ENCODE results near the gene HIVEP3.

HIVEP3 gene

GRCh38 chr1:41894101-41894807 lies 24.5 kb downstream of the HIVEP3 start:
- no peak for DNase-seq (ENCODE audit: low read depth in 2 of 3, low spot score in 1 of 3)

- DNase-seq (ENCODE audit: low read depth in 2 of 3, low spot score in 1 of 3) = no peak
These were observed 26.4 kb downstream of the HIVEP3 start for GRCh38 chr1:41892301-41892781.

- DNase-seq (ENCODE audit: low read depth in 2 of 3, low spot score in 1 of 3) = peak in 1 of 3 donors; percentile 37
These were observed 27.4 kb downstream of the HIVEP3 start for GRCh38 chr1:41891199-41891896.

GRCh38 chr1:41890825-41891198 lies 27.9 kb downstream of the HIVEP3 start:
- DNase-seq (ENCODE audit: low read depth in 2 of 3, low spot score in 1 of 3) = no peak

- no peak for DNase-seq (ENCODE audit: low read depth in 2 of 3, low spot score in 1 of 3)
These were observed 29.0 kb downstream of the HIVEP3 start for GRCh38 chr1:41889506-41890414.

- DNase-seq (ENCODE audit: low read depth in 2 of 3, low spot score in 1 of 3) = no peak
These were observed 30.0 kb downstream of the HIVEP3 start for GRCh38 chr1:41888756-41889155.

GRCh38 chr1:41887365-41887764 lies 31.4 kb downstream of the HIVEP3 start:
- DNase-seq (ENCODE audit: low read depth in 2 of 3, low spot score in 1 of 3) = no peak

- no peak for DNase-seq (ENCODE audit: low read depth in 2 of 3, low spot score in 1 of 3)
These were observed 34.2 kb downstream of the HIVEP3 start for GRCh38 chr1:41884256-41885230.

GRCh38 chr1:41883507-41883906 lies 35.2 kb downstream of the HIVEP3 start:
- no peak for DNase-seq (ENCODE audit: low read depth in 2 of 3, low spot score in 1 of 3)

- no peak for DNase-seq (ENCODE audit: low read depth in 2 of 3, low spot score in 1 of 3)
These were observed 36.2 kb downstream of the HIVEP3 start for GRCh38 chr1:41882486-41882885.

- DNase-seq (ENCODE audit: low read depth in 2 of 3, low spot score in 1 of 3) = no peak
These were observed 36.6 kb downstream of the HIVEP3 start for GRCh38 chr1:41882068-41882477.

GRCh38 chr1:41880950-41881885 lies 37.5 kb downstream of the HIVEP3 start:
- no peak for DNase-seq (ENCODE audit: low read depth in 2 of 3, low spot score in 1 of 3)

- DNase-seq (ENCODE audit: low read depth in 2 of 3, low spot score in 1 of 3) = no peak
These were observed 38.5 kb downstream of the HIVEP3 start for GRCh38 chr1:41880261-41880660.

GRCh38 chr1:41879617-41880016 lies 39.1 kb downstream of the HIVEP3 start:
- no peak for DNase-seq (ENCODE audit: low read depth in 2 of 3, low spot score in 1 of 3)

- DNase-seq (ENCODE audit: low read depth in 2 of 3, low spot score in 1 of 3) = no peak
These were observed 39.8 kb downstream of the HIVEP3 start for GRCh38 chr1:41878911-41879310.

- DNase-seq (ENCODE audit: low read depth in 2 of 3, low spot score in 1 of 3) = no peak
These were observed 40.2 kb downstream of the HIVEP3 start for GRCh38 chr1:41878495-41878894.

- no peak for DNase-seq (ENCODE audit: low read depth in 2 of 3, low spot score in 1 of 3)
These were observed 41.9 kb downstream of the HIVEP3 start for GRCh38 chr1:41876576-41877445.

- DNase-seq (ENCODE audit: low read depth in 2 of 3, low spot score in 1 of 3) = no peak
These were observed 43.2 kb downstream of the HIVEP3 start for GRCh38 chr1:41875487-41875886.

Data from stimulated activated CD4-positive, alpha-beta T cell treated with anti-CD3 and anti-CD28 coated beads, Interleukin-12 subunit alpha, Interleukin-12 subunit beta, amount 100 ng/mL, for 48 hours (primary cell).